Ovary (tissue), 3 donors: ENCODE results near the gene TRMT2A.

Source experiments
- CTCF ChIP-seq, 3 donors: fragments of 450-650 bp in 2 of 3; fragments of 200-600 bp in 1 of 3; IDR thresholded peaks; one replicate each; pipeline versions ENCODE4 v1.5.1 to v1.8.0; 2016 to 2022; ENCODE audit warnings: antibody characterized with exemption in 3 of 3, mild to moderate bottlenecking in 1 of 3
- EP300 ChIP-seq: sonication (generic); formaldehyde crosslinking; IDR thresholded peaks from one replicate; pipeline ENCODE4 v1.6.1; 2017; ENCODE audit warnings: antibody characterized with exemption
- POLR2A ChIP-seq: fragments of 450-650 bp; IDR thresholded peaks from one replicate; pipeline ENCODE4 v1.6.1; 2017; ENCODE audit warnings: antibody characterized with exemption, mild to moderate bottlenecking, moderate library complexity
- donor health status: DM: no; HTN: no; CAD: no.

GRCh38 chr22:20062766-20063083 lies 54.3 kb downstream of the TRMT2A start:
- no peak for TF ChIP-seq CTCF (IDR thresholded peaks at IDR 0.05)
- TF ChIP-seq EP300 = no peak
- no peak for TF ChIP-seq POLR2A
